Measurements from ENCODE around the gene ANKRD10. TPM values are rescaled to one million over a fixed set of nuclear protein-coding genes. Genes with fewer than 3 reads are reported as not detected.

ANKRD10 gene
- total and polyA plus RNA-seq, 10 of the 15 experiments (the other 5 are each of a cell fraction or from before 2014, with no cell fraction given), result 47.1 to 199 (median 97.2) TPM

DNA sequence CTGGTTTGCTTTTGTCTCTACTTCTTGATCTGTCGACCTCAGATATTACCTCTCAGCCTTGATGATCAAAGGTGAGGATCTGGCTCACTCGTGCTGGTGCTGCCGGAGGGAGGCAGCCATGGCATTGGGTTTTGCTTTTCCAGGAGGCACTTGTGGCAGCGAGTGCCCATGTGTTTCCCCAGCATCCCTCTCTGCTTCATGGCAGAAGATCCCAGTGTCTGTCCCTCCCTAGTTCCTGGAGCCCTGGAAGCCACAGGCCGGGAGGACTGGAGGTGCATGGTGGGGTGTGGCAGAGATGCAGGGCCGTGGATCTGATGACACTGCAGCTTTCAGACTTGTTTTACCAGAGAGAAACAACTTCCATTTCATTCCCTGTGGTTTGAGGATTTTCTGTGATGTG is 47.5 kb downstream of the ANKRD10 start (continued):
- TF ChIP-seq, protein P1, sequence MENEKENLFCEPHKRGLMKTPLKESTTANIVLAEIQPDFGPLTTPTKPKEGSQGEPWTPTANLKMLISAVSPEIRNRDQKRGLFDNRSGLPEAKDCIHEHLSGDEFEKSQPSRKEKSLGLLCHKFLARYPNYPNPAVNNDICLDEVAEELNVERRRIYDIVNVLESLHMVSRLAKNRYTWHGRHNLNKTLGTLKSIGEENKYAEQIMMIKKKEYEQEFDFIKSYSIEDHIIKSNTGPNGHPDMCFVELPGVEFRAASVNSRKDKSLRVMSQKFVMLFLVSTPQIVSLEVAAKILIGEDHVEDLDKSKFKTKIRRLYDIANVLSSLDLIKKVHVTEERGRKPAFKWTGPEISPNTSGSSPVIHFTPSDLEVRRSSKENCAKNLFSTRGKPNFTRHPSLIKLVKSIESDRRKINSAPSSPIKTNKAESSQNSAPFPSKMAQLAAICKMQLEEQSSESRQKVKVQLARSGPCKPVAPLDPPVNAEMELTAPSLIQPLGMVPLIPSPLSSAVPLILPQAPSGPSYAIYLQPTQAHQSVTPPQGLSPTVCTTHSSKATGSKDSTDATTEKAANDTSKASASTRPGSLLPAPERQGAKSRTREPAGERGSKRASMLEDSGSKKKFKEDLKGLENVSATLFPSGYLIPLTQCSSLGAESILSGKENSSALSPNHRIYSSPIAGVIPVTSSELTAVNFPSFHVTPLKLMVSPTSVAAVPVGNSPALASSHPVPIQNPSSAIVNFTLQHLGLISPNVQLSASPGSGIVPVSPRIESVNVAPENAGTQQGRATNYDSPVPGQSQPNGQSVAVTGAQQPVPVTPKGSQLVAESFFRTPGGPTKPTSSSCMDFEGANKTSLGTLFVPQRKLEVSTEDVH (IDR thresholded peaks at IDR 0.05; ENCODE audit: low read depth, partially characterized antibody), result no peak
- no peak for TF ChIP-seq LARP7 (IDR thresholded peaks at IDR 0.05)
- TF ChIP-seq WRNIP1 (IDR thresholded peaks at IDR 0.05; ENCODE audit: borderline replicate concordance, low read depth, low read length), result no peak
- no peak for TF ChIP-seq ZNF384 (IDR thresholded peaks at IDR 0.05; ENCODE audit: borderline replicate concordance, low read depth, low read length)
- no peak for TF ChIP-seq STAT1 (conservative IDR thresholded peaks at IDR 0.05)

DNA sequence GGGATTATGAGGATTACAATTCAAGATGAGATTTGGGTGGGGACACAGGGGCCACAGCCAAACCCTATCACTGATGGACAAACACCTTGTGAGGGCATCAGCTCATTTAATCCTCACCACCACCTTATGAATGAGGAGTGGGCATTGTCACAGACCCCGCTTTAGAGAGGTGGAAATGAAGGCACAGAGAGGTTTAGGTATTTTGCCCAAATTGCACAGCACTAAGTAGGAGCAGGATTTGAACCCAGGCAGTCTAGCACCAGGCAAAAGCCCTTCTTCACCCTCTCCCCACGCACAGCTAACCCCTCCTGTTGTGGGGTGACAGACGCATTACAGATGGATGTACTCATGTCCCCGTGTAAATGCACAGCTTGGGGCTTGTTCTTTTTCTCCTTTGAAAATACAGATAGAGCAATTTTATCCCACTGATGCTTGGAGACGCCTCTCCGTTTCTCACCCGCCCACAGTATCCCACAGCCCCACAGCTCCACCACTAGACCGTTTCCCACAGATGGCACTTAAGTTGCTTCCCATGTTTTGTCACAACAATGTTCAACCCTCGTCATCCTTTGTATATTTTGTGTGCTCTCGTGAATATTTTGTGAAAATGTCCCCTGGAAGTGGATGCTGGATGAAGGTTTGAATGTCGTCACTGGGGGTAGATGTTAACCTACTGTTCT is 48.2 kb downstream of the ANKRD10 start:
- SMC1A ChIA-PET (ENCODE audit: uncharacterized antibody, unreplicated experiment), result no interaction called here
- no peak for TF ChIP-seq RAD51 (IDR thresholded peaks at IDR 0.05)
- TF ChIP-seq, protein P2, sequence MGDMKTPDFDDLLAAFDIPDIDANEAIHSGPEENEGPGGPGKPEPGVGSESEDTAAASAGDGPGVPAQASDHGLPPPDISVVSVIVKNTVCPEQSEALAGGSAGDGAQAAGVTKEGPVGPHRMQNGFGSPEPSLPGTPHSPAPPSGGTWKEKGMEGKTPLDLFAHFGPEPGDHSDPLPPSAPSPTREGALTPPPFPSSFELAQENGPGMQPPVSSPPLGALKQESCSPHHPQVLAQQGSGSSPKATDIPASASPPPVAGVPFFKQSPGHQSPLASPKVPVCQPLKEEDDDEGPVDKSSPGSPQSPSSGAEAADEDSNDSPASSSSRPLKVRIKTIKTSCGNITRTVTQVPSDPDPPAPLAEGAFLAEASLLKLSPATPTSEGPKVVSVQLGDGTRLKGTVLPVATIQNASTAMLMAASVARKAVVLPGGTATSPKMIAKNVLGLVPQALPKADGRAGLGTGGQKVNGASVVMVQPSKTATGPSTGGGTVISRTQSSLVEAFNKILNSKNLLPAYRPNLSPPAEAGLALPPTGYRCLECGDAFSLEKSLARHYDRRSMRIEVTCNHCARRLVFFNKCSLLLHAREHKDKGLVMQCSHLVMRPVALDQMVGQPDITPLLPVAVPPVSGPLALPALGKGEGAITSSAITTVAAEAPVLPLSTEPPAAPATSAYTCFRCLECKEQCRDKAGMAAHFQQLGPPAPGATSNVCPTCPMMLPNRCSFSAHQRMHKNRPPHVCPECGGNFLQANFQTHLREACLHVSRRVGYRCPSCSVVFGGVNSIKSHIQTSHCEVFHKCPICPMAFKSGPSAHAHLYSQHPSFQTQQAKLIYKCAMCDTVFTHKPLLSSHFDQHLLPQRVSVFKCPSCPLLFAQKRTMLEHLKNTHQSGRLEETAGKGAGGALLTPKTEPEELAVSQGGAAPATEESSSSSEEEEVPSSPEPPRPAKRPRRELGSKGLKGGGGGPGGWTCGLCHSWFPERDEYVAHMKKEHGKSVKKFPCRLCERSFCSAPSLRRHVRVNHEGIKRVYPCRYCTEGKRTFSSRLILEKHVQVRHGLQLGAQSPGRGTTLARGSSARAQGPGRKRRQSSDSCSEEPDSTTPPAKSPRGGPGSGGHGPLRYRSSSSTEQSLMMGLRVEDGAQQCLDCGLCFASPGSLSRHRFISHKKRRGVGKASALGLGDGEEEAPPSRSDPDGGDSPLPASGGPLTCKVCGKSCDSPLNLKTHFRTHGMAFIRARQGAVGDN (IDR thresholded peaks at IDR 0.05), result no peak
- TF ChIP-seq SMARCA5 (IDR thresholded peaks at IDR 0.05), result no peak
- TF ChIP-seq ZNF207 (IDR thresholded peaks at IDR 0.05; ENCODE audit: borderline replicate concordance), result no peak
- TF ChIP-seq, protein P3, sequence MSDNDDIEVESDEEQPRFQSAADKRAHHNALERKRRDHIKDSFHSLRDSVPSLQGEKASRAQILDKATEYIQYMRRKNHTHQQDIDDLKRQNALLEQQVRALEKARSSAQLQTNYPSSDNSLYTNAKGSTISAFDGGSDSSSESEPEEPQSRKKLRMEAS (IDR thresholded peaks at IDR 0.05; ENCODE audit: low read depth, low read length), result no peak
- TF ChIP-seq ATF7 (IDR thresholded peaks at IDR 0.05; ENCODE audit: low read depth), result no peak
- no peak for TF ChIP-seq ZNF217 (IDR thresholded peaks at IDR 0.05)
- TF ChIP-seq FOS (IDR thresholded peaks at IDR 0.05; ENCODE audit: borderline replicate concordance, extremely low read depth, insufficient read length), result no peak
- TF ChIP-seq ESRRA (IDR thresholded peaks at IDR 0.05; ENCODE audit: low read length), result no peak
- no peak for TF ChIP-seq FOXM1 (IDR thresholded peaks at IDR 0.05; ENCODE audit: low read depth, low read length)
- no peak for TF ChIP-seq SRF (IDR thresholded peaks at IDR 0.05; ENCODE audit: low read depth in 2 of 2, low read length in 2 of 2)
- no peak for TF ChIP-seq SIN3A (IDR thresholded peaks at IDR 0.05; ENCODE audit: low read depth, low read length)
- no peak for TF ChIP-seq STAT1 (conservative IDR thresholded peaks at IDR 0.05)

More for the DNA sequence above, 48.2 kb downstream of the ANKRD10 start:
- ATAC-seq (no peak), FAIRE-seq (no peak), DNase-seq (ENCODE audit: low read depth, low spot score) (no peak)
- RAD21 ChIA-PET (ENCODE audit: unreplicated experiment), result interaction anchor here (1.4 kb wide), 1 partner anchor 201 kb away, joined by 4 read pairs; no protein-coding TSS in a partner anchor
- CTCF ChIA-PET, result no interaction called here
- Histone ChIP-seq H2AFZ (ENCODE audit: control insufficient read depth, low read depth, low read length) (no peak overlapping the region), H3K27ac (ENCODE audit: control insufficient read depth, insufficient read depth) (no peak overlapping the region), H3K9me3 (replicated peaks; ENCODE audit: control insufficient read depth, insufficient read depth, low read length) (no peaks in the 10 kb centered on the region; the same call in 2 of the 3 replicates), H3K27me3 (replicated peaks in 1 of 2; ENCODE audit: control insufficient read depth in 2 of 2, insufficient read depth in 2 of 2, low read length in 1 of 2) (no peaks in the 10 kb centered on the region), H3K9ac (ENCODE audit: control insufficient read depth, insufficient read depth, low read length) (no peak overlapping the region), H3K4me3 (no peak overlapping the region), H3K4me2 (ENCODE audit: control insufficient read depth, insufficient read depth) (no peak overlapping the region), H4K20me1 (ENCODE audit: control insufficient read depth, insufficient read depth) (no peaks in the 10 kb centered on the region), H3K36me3 (ENCODE audit: control insufficient read depth in 2 of 2, insufficient read depth in 2 of 2, low read length in 1 of 2) (no peaks in the 10 kb centered on the region), H3K4me1 (ENCODE audit: control insufficient read depth, insufficient read depth, low read length) (no peaks in the 10 kb centered on the region), H3K79me2 (ENCODE audit: control insufficient read depth, insufficient read depth, low read length) (no peaks in the 10 kb centered on the region)
- WGBS (ENCODE audit: insufficient coverage, insufficient replicate concordance, low lambda C conversion rate, missing lambda C conversion rate), result 33% methylated on average over 11 of the region's 11 CpGs
- no TSS peak for BruUV-seq (replicated peaks)
- in situ Hi-C loops (cut with MboI) (no loop called here), intact Hi-C loops (cut with micrococcal nuclease; ENCODE audit: unreplicated experiment) (no loop called here)
- POLR2A ChIA-PET, result interaction anchor here (0.6 kb wide), 1 partner anchor 32 kb away, joined by 3 read pairs; no protein-coding TSS in a partner anchor
